GM12874 (cell line): ENCODE results near the gene MAU2.

Experiments
- TF ChIP-seq, protein P1 (sequence below): IDR thresholded peaks from 2 replicates; pipeline ENCODE4 v1.5.1; 2011; ENCODE audit warnings: low read depth, mild to moderate bottlenecking, control low read depth, low read length, moderate library complexity; ENCODE audit not compliant: insufficient read depth

The MAU2 gene

DNA sequence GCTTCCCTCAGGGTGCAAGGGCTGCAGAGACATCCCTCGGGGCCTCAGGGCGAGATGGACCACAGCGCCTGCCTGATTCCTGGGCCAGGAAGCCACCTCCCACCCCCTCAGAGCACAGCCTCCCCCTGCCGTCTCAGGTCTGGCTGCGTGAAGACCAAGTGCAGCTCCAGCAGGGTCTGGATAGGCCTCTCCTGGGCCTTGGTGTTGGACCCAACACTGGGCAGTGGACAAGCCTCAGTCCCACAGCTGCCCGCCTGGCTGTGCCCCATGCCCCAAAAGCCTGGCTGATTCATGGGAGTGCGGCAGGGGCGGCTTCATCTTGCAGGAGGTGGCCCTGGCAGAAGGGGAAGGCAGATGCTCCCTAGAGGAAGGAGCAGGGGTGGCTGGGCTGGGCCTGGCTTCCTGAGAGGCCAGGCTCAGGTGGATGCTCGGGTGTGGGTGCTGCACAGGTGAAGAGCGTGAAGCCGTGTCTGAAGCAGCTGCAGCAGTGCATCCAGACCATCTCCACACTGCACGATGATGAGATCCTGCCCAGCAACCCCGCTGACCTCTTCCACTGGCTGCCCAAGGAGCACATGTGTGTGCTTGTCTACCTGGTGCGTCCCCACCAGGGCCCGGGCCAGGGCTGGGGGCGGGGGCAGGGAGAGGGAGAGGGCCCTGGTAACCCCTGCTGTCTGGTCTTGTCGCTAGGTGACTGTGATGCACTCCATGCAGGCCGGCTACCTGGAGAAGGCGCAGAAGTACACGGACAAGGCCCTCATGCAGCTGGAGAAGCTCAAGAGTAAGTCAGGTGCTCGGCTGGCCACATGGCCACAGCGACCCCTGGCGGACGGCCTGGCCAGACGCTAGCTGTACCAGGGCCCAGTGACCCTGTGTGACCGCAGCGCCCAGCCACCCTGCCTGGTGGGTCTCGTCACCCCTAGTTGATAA lies 21.7 kb downstream of the MAU2 start:
- TF ChIP-seq, protein P1, sequence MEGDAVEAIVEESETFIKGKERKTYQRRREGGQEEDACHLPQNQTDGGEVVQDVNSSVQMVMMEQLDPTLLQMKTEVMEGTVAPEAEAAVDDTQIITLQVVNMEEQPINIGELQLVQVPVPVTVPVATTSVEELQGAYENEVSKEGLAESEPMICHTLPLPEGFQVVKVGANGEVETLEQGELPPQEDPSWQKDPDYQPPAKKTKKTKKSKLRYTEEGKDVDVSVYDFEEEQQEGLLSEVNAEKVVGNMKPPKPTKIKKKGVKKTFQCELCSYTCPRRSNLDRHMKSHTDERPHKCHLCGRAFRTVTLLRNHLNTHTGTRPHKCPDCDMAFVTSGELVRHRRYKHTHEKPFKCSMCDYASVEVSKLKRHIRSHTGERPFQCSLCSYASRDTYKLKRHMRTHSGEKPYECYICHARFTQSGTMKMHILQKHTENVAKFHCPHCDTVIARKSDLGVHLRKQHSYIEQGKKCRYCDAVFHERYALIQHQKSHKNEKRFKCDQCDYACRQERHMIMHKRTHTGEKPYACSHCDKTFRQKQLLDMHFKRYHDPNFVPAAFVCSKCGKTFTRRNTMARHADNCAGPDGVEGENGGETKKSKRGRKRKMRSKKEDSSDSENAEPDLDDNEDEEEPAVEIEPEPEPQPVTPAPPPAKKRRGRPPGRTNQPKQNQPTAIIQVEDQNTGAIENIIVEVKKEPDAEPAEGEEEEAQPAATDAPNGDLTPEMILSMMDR: peak; percentile 84

GRCh38 chr19:19343016-19343362 lies 22.4 kb downstream of the MAU2 start:
- TF ChIP-seq, protein P1: no peak

DNA sequence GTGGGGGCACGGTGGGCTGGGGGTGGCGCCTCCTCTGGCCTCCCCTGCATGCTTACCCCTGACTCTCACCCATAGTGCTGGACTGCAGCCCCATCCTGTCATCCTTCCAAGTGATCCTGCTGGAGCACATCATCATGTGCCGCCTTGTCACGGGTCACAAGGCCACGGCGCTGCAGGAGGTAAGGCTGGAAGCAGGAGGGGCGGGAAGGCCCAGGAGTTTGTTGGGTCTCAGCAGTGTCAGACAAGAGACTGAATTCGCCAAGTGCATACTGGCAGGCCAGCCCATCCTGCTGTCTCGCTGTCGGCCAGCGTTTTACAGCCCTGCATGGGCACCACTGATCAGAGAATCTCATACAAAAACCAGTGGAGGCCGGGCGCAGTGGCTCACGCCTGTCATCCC lies 23.1 kb downstream of the MAU2 start:
- TF ChIP-seq, protein P1: no peak

DNA sequence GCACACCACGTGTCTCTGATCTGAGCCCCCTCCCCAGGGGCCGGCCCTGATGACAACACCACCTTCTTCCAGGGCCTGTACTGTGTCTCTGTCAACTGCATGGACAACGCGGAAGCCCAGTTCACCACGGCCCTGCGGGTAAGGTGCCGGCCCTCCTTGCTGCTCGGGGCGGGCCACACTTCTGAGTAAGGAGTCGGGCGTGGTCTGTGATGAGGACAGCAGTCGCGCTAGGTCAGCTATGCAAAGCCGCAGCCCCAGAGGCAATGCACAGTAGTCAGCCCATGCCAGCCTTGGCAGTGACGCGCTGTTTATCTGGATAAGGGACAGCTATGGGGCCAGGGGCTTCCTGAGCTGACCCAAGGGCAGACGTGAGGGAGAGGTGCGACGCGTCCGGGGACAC lies 24.6 kb downstream of the MAU2 start:
- TF ChIP-seq, protein P1: no peak

DNA sequence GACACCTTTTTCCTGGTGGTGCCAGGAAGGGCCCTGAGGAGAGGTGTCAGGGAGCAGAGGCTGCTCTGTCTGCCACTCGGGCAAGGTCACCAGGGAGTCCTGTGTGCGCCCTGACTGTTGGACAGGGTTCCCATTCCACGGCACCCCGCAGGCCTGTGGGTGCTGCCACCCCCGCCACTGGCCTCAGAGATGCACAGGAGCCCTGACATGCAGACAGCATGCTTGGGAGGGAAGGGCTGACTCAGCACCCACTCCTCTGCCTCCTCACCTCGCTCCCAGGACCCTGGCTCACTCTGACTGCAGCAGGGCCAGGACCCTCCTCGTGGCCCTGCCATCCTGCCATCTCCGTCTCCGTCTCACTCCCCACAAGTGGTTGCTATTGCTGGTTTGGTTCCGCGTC lies 25.3 kb downstream of the MAU2 start:
- TF ChIP-seq, protein P1: no peak

- TF ChIP-seq, protein P1: no peak
Measured at GRCh38 chr19:19347401-19348110, 26.9 kb downstream of the MAU2 start.

DNA sequence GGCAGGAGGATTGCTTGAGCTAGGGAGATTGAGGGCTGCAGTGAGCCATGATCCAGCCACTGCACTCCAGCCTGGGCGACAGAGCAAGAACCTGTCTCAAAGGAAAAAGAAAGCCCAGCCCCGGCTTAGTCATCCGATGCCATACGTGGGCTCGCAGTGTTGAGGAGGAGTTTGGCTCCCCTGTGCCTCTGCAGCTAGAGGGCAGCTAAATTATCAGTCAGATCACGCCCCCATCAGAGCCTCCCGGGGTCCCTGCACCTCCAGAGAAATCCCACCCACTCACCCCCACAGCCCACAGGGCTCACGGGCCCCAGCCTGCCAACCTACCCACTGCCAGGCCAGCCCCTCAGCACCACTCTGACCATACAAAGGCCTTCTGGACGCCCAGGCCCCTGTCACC lies 27.6 kb downstream of the MAU2 start:
- TF ChIP-seq, protein P1: no peak
